Suprapubic skin (tissue), 4 donors: ENCODE results near the gene SSNA1. TPM values are rescaled to one million over a fixed set of nuclear protein-coding genes. Genes with fewer than 3 reads are reported as not detected.

ENCODE experiments used
- DNase-seq, 2 donors: peaks; one replicate each; pipeline ENCODE4 v3.0.0-alpha.2; 2019; ENCODE audit warnings: low spot score in 2 of 2
- H3K27ac ChIP-seq: fragments of 200-600 bp; sonication (generic); one replicate; pipeline ENCODE4 v1.5.1; 2019
- H3K27me3 ChIP-seq: fragments of 200-600 bp; sonication (generic); one replicate; pipeline ENCODE4 v1.5.1; 2019
- H3K36me3 ChIP-seq: fragments of 200-600 bp; sonication (generic); one replicate; pipeline ENCODE4 v1.5.1; 2019
- H3K4me1 ChIP-seq: fragments of 200-600 bp; sonication (generic); one replicate; pipeline ENCODE4 v1.5.1; 2019
- H3K4me3 ChIP-seq: fragments of 200-600 bp; sonication (generic); one replicate; pipeline ENCODE4 v1.5.1; 2019; ENCODE audit warnings: mild to moderate bottlenecking
- H3K9me3 ChIP-seq: fragments of 200-600 bp; sonication (generic); one replicate; pipeline ENCODE4 v1.5.1; 2019
- CTCF ChIP-seq, 2 donors: fragments of 200-600 bp in 1 of 2; fragments of 450-650 bp in 1 of 2; sonication (generic) in 1 of 2; IDR thresholded peaks; one replicate each; pipeline ENCODE4 v1.5.1; 2016 to 2019; ENCODE audit warnings: antibody characterized with exemption in 2 of 2, mild to moderate bottlenecking in 1 of 2, moderate library complexity in 1 of 2
- EP300 ChIP-seq: sonication (generic); formaldehyde crosslinking; IDR thresholded peaks from one replicate; pipeline ENCODE4 v1.6.1; 2017; ENCODE audit warnings: antibody characterized with exemption
- POLR2A ChIP-seq, 2 donors: fragments of 450-650 bp; IDR thresholded peaks; one replicate each; pipeline ENCODE4 v1.6.1; 2017; ENCODE audit warnings: antibody characterized with exemption in 2 of 2, mild to moderate bottlenecking in 2 of 2, moderate library complexity in 2 of 2
- POLR2AphosphoS5 ChIP-seq, 3 donors: sonication (generic); formaldehyde crosslinking; IDR thresholded peaks; one replicate each; pipeline ENCODE4 v1.6.1; 2017; ENCODE audit warnings: antibody characterized with exemption in 3 of 3
- WGBS: methylation state at CpG from one replicate; pipeline ENCODE4 v1.1.5; 2018; 5-methylcytosine and 5-hydroxymethylcytosine counted together
- total RNA-seq, 4 donors: library from RNA; depleted of rRNA; stranded (reverse); fragments of >200 nt; gene quantifications; one replicate each; pipeline ENCODE4 v1.1.0, GENCODE V29; 2016

The SSNA1 gene
- total RNA-seq, 4 donors from 2014 or later = 45.9 to 72.0 (median 71.1) TPM

- Histone ChIP-seq H3K9me3 (no peaks in the 10 kb centered on the region), H3K36me3 (no peaks in the 10 kb centered on the region), H3K4me3 (no peak overlapping the region), H3K4me1 (peaks cover 58% of the 10 kb centered on the region), H3K27ac (no peak overlapping the region), H3K27me3 (no peaks in the 10 kb centered on the region)
- DNase-seq = no peak
- TF ChIP-seq POLR2A (IDR thresholded peaks at IDR 0.05) (no peak), CTCF (IDR thresholded peaks at IDR 0.05) (no peak), EP300 (no peak), POLR2AphosphoS5 (IDR thresholded peaks at IDR 0.05) (no peak)
- WGBS = 94% methylated on average over 14 of the region's 52 CpGs
These were observed 32.0 kb downstream of the SSNA1 start for GRCh38 chr9:137220317-137221094.

- DNase-seq = no peak
- Histone ChIP-seq H3K4me1 (peaks cover 64% of the 10 kb centered on the region), H3K9me3 (no peaks in the 10 kb centered on the region), H3K36me3 (no peaks in the 10 kb centered on the region), H3K4me3 (no peak overlapping the region), H3K27ac (no peak overlapping the region), H3K27me3 (no peaks in the 10 kb centered on the region)
- no peak for TF ChIP-seq POLR2AphosphoS5 (IDR thresholded peaks at IDR 0.05)
- WGBS = no CpG with 5 or more reads among the region's 14 CpGs
These were observed 32.6 kb downstream of the SSNA1 start for GRCh38 chr9:137221095-137221505.

GRCh38 chr9:137221506-137222111 lies 33.1 kb downstream of the SSNA1 start:
- H3K27ac ChIP-seq = peak overlapping the region; percentile 60
- peak overlapping the region; percentile 63 for H3K4me3 ChIP-seq
- no peaks in the 10 kb centered on the region for H3K9me3 ChIP-seq
- no peaks in the 10 kb centered on the region for H3K27me3 ChIP-seq
- no CpG with 5 or more reads among the region's 61 CpGs for WGBS
- no peak for DNase-seq
- H3K36me3 ChIP-seq = no peaks in the 10 kb centered on the region
- TF ChIP-seq CTCF (IDR thresholded peaks at IDR 0.05) (no peak), EP300 (no peak), POLR2AphosphoS5 (IDR thresholded peaks at IDR 0.05) (no peak)
- H3K4me1 ChIP-seq = peaks cover 66% of the 10 kb centered on the region

- DNase-seq = no peak
- TF ChIP-seq CTCF (IDR thresholded peaks at IDR 0.05) (no peak), POLR2AphosphoS5 (IDR thresholded peaks at IDR 0.05) (no peak), EP300 (no peak)
- WGBS = 13% methylated on average over 6 of the region's 88 CpGs
- H3K4me3 ChIP-seq = peak within 1 kb of the TSS; percentile 63
- H3K4me1 ChIP-seq = peaks cover 66% of the 10 kb centered on the region
- H3K9me3 ChIP-seq = no peaks in the 10 kb centered on the region
- H3K36me3 ChIP-seq = no peaks in the 10 kb centered on the region
- peak within 1 kb of the TSS; percentile 85 for H3K27ac ChIP-seq
- no peaks in the 10 kb centered on the region for H3K27me3 ChIP-seq
These were observed 34.0 kb downstream of the SSNA1 start, which contains the start of gene RNF208 for GRCh38 chr9:137222190-137223077. Gene RNF208 (minus strand): TSS chr9:137222240. CDS start chr9:137221212, 1,028 bp downstream.

GRCh38 chr9:137223078-137223970 lies 34.8 kb downstream of the SSNA1 start:
- no peak for TF ChIP-seq CTCF (IDR thresholded peaks at IDR 0.05)
- TF ChIP-seq EP300 = no peak
- no peak for TF ChIP-seq POLR2AphosphoS5 (IDR thresholded peaks at IDR 0.05)
- no peak for TF ChIP-seq POLR2A (IDR thresholded peaks at IDR 0.05)
- H3K27me3 ChIP-seq = peaks cover 3% of the 10 kb centered on the region
- DNase-seq = peak; percentile 99

More at GRCh38 chr9:137223078-137223970, 34.8 kb downstream of the SSNA1 start:
- WGBS = 0% methylated on average over 15 of the region's 63 CpGs
- Histone ChIP-seq H3K9me3 (no peaks in the 10 kb centered on the region), H3K4me1 (peaks cover 63% of the 10 kb centered on the region), H3K27ac (peak overlapping the region; percentile 85), H3K36me3 (no peaks in the 10 kb centered on the region), H3K4me3 (peak overlapping the region; percentile 63)
